NCI-H1694 treated with DMSO at 0.1 percent for 48 hours (cell line): ENCODE results near the gene TTC5.
"Not testable (repeated sequence)": the region's sequence is repeated elsewhere in the genome, so short reads cannot be mapped to it uniquely, and the experiment has no call there.

ENCODE experiments used
- DNase-seq: peaks from one replicate; lab custom pipeline; 2025; lab: John Stamatoyannopoulos, UW

The TTC5 gene

DNA sequence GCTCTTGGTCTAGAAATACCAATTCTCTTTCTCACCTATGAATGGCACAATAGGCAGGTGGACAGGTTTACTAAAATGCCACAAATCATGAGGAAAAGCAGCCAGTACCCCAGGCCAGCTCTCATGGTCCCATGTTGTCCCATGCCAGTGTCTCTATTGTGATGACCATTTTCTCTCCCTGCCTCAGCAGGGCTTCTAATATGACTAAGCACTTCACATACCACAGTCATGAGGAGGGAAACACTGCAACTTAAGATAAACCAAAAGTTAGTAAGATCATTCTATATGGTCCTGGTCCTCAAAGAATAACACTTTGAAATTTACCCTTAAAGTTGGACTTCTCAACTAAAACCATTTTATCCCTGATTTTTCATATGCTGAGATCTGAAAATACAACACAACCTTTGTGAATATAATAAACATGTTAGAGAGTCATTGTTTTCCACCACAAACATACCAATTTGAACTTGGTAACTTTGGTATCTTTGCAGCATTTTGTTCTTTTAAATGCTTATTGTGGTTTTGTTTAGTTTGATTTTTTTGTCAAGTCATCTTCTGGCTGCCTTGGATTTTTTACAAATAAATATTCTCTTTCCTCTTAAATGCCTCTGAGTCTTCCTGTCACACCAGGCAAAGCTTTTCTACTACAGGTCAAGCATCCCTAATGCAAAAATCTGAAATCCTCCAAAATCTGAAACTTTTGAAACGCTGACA lies 3.6 kb downstream of the TTC5 start:
- DNase-seq: no peak

DNA sequence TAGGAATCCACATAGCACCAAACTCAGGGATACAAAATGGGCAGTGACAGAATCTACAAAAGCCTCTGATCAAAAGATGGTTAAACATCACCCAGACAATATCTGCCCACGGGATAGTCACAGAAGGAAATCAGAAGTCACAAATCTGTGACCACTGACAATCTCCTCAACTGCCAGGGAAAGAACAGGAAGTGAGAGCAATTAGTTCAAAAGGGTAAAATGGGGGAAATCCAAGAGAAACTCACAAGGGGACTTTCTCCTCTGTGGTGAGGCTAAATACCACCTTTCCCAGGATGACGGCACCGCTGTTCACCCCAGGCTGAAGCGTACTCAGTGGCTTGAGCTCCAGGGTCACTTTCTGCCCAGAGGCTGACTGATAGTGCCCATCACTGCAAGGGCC lies 10.7 kb downstream of the TTC5 start:
- DNase-seq: no peak

DNA sequence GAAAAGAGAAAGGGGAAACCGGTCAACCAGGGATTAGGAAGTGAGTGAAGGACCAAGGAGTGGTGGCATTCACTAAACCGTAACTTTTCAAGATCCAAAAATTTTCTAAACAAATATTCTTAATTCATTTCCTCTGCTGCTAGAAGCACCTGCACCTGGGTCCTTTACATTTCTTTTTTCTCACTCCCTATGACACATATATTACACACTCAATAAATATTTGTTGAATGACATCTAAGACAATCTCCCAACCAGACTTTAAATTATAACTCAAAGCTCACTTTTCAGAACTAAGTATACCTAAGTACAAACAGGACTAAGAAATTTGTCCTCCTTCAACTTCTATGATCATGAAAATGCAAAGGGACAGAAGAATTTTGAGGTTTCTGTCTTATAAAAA lies 11.1 kb downstream of the TTC5 start:
- no peak for DNase-seq

DNA sequence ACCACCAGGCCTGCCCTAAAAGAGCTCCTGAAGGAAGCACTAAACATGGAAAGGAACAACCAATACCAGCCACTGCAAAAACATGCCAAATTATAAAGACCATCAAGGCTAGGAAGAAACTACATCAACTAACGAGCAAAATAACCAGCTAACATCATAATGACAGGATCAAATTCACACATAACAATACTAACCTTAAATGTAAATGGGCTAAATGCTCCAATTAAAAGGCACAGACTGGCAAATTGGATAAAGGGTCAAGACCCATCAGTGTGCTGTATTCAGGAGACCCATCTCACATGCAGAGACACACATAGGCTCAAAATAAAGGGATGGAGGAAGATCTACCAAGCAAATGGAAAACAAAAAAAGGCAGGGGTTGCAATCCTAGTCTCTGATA lies 23.8 kb downstream of the TTC5 start:
- not testable (repeated sequence) for DNase-seq

DNA sequence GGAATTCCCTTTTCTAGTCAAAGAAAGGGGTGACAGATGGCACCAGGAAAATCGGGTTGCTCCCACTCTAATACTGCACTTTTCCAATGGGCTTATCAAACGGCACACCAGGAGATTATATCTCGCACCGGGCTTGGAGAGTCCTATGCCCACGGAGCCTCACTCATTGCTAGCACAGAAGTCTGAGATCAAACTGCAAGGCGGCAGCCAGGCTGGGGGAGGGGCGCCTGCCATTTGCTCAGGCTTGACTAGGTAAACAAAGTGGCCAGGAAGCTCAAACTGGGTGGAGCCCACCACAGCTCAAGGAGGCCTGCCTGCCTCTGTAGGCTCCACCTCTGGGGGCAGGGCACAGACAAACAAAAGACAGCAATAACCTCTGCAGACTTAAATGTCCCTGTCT lies 25.5 kb downstream of the TTC5 start:
- DNase-seq: not testable (repeated sequence)

DNA sequence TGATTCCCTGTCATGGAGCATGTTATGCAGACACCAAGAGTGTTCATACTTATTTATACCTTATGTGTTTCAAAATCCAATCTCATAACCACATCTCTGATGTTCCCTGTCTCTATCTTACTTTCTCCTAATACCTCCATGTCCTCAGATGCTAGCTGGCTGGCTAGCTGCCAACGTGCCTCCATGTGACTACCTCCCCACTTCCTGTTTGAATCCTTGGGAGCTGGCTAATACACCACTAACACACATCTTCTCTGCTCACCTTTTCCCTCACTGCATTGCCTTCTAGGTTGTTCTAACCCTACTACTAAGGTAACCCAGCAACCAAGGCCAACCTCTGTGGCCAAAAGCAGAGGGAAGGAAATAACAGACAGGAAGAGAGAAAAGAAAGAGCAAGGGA lies 27.3 kb downstream of the TTC5 start:
- DNase-seq: no peak

DNA sequence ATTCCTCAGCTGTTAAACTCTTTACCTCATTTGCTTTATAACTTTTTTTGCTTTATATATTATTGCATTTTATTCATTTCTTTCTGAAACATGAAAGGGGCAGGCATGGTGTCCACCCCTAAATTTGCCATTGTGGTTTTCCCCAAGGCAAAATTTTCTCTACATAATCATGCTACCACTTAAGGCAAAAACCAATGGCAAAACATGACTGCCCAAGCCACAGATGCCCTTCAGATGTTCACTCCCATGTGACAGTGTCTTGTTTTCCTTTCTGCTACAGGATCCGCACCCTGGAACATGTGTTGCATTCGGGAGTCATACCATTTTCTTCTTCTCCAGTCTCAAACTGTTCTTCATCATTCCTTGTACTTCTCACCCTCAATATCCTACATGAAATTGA lies 28.3 kb downstream of the TTC5 start:
- DNase-seq: no peak

DNA sequence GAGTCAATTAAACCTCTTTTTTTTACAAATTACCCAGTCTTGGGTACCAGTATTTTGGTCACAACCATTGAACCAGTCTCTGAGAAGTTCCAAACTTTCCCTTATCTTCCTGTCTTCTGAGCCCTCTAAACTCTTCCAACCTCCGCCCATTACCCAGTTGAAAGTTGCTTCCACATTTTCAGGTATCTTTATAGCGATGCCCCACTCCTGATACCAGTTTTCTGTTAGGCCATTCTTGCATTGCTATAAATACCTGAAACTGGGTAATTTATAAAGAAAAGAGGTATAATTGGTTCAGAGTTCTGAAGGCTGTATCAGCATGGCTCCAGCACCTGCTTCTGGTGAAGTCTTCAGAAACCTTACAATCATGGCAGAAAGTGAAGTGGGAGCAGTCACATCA lies 31.7 kb downstream of the TTC5 start:
- no peak for DNase-seq

DNA sequence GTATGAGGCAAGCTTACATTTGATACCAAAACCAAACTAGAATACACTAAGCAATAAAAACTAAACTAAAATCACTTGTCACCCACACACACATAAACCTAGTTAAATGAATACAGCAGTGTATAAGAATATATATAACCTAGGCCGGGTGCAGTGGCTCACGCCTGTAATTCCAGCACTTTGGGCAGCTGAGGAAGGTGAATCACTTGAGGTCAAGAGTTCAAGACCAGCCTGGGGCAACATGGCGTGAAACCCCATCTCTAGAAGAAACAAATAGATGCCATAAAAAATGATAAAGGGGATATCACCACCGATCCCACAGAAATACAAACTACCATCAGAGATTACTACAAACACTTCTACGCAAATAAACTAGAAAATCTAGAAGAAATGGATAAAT lies 41.4 kb downstream of the TTC5 start:
- DNase-seq: not testable (repeated sequence)

DNA sequence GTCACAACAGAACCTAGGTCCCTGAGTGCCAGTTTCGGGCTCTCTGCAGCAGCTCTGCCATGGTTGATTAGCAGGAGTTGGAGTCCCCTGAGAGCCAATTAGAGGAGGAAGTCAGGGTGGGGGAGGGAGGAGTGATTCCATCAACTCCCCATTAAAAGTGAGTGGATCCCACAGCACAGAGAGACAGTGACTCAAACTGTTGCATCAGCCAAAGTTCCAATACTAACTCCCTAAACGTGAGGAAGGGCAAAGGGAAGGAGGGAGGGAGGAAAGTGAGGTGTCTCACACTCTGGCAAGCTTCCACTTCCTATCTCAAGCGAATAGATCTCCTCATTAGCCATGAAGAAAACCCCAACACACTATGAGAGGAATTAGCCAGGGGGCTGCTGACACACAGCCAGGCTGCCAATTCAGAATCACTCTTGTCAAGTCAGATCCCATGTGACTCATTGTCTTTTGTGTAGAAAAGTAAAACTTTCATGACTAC lies 43.1 kb downstream of the TTC5 start:
- DNase-seq: no peak

DNA sequence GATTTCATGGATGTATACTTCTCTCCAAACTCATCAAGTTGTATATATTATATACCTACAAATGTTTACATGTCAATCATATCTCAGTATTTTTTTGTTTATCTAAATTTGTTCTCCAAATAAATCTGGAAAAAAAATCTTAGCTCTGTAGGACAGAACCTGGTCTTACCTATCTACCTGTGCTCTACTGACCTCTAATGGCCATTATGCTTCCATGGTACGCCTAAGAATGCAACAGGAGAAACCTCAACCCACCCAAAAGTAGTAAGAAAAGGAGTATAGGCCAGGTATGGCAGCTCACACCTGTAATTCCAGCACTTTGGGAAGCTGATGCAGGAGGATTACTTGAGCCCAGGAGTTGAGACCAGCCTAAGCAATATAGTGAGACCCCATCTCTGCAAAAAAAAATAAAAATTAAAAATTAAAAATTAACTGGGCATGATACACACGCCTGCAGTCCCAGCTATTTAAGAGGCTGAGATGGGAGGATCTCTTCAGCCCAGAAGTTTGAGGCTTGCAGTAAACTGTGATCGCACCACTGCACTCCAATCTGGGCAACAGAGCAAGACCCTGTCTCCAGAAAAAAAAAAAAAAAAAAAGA lies 58.0 kb downstream of the TTC5 start:
- DNase-seq: peak; percentile 4
